LNCAP (cell line): Measurements from ENCODE around the gene ADGRD1.

ENCODE experiments used
- TF ChIP-seq, protein P1 (sequence below): fragments of 450-650 bp; IDR thresholded peaks from 2 replicates; pipeline ENCODE4 v1.5.1; 2017; ENCODE audit warnings: mild to moderate bottlenecking

The ADGRD1 gene

DNA sequence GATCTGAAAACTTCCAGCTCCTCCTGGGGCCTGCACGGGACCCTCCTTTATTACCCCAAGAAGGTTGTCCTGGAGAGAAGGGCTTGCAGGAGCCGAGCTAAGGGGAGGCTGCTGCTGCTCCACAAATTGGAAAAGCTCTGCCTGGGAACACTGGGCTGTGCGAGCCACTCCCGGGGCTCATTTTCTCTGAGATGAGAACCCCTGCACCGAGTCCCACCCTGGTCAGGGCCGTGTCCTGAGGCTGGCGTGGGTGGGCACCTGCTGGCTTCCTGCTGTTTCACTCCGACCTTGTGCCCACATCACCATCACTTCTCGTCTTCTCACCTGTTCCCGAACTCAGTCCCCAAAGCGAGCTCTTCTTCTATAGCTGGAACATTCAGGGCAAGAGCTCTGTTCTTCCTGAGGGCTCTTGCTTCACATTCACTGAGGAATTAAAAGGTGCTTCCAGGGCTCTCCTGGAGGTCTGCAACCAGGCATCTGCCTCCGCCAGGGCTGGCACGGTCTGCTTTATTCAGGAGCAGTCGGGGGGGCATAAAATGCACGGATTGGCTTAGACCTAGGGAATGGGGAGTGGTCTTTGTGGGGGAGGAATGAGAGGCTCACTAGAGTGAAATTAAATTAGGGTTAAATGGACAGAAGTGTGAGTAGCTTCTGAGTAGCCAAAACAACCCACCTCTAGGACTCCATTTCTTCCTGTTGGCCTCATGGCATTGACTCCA lies 98.5 kb downstream of the ADGRD1 start:
- TF ChIP-seq, protein P1, sequence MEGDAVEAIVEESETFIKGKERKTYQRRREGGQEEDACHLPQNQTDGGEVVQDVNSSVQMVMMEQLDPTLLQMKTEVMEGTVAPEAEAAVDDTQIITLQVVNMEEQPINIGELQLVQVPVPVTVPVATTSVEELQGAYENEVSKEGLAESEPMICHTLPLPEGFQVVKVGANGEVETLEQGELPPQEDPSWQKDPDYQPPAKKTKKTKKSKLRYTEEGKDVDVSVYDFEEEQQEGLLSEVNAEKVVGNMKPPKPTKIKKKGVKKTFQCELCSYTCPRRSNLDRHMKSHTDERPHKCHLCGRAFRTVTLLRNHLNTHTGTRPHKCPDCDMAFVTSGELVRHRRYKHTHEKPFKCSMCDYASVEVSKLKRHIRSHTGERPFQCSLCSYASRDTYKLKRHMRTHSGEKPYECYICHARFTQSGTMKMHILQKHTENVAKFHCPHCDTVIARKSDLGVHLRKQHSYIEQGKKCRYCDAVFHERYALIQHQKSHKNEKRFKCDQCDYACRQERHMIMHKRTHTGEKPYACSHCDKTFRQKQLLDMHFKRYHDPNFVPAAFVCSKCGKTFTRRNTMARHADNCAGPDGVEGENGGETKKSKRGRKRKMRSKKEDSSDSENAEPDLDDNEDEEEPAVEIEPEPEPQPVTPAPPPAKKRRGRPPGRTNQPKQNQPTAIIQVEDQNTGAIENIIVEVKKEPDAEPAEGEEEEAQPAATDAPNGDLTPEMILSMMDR = no peak

DNA sequence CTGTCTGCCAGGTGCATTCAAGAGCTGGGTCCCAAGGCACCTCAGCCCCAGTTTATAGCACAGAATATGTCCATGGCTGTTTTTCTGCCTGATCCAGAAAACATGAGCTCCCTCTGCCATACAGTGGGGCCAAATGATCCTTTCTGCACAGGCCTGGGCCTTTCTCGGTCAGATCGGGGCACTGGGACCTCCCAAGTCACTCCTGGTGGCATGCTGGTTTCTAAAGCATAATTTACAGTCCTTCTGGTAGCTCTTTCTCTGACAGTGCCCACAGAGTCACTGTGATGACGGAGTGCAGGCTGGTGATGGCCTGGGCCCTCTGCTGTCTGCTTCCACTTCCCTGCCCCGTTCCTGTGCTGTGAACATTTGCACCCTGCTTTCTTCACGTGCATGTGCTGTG lies 99.2 kb downstream of the ADGRD1 start:
- TF ChIP-seq, protein P1 = no peak

DNA sequence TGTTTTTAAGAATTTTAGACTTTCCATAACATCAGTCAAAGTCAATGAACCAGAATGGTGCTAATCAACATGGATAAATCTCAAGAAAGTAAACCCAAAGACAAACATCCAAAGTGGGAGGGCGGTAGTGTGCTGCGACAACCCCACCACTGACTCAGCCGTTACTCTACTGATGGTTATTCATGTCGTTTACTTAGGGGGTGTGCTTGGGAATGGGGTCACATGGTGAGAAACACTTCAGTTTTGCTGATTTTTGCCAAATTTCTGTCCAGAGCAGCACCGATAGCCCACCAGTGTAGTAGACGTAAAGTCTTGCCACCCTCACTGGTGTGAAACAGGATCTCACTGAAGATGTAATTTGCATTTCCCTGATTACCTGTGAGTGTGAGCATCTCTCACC lies 99.9 kb downstream of the ADGRD1 start:
- TF ChIP-seq, protein P1 = no peak

DNA sequence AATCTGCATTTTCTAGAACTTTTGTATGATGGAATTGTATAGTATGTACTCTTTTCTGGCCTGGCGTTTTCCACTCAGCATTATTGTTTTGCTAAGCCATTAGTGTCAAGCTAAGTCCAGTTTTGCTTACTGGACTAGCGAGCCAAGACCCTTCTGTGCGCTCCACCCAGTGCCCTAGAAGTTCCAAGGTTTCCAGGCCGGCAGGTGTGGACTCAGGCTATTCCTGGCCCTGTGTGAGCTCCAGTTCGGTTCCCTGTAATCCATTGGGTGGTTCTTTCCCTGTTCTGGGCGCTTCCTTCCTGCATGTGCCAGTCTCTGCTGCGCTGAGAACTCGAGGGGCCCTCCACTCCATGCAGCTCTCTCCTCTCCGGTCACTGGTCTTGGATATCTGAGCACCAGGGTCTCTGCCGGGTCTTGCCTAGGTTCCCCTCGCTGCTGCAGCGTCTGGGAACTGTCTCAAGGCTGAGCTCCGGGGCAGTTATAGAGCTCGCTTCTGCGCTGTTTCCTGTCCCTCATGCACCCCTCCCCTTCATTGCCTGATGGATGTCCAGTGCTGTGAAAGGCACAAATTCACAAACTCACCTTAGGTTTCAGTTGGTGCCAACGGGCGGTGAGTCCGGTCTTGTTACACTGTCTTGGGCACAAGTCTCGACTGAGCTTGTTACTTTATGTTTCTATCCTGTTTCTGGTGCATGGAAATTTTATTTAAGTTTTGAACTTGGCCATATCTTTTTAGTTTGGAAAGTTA lies 100.8 kb downstream of the ADGRD1 start:
- TF ChIP-seq, protein P1 = no peak

DNA sequence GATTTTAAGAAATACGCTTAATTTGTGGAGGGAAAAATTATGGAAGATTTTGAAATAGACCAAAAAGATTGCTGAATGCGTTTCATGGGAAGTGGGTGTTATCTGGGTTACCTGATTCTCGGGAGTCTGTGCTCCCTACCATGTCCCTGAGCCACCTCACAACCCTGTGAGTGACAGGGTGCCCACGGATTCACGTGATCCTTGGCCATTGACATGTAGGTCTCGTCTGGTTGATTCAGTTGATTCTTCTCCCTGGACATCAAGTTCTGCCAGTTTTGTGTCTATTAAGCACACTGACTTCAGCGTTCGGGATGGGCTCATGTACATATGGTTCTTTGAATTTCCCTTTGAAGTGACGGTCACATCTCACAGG lies 101.4 kb downstream of the ADGRD1 start:
- TF ChIP-seq, protein P1 = no peak

DNA sequence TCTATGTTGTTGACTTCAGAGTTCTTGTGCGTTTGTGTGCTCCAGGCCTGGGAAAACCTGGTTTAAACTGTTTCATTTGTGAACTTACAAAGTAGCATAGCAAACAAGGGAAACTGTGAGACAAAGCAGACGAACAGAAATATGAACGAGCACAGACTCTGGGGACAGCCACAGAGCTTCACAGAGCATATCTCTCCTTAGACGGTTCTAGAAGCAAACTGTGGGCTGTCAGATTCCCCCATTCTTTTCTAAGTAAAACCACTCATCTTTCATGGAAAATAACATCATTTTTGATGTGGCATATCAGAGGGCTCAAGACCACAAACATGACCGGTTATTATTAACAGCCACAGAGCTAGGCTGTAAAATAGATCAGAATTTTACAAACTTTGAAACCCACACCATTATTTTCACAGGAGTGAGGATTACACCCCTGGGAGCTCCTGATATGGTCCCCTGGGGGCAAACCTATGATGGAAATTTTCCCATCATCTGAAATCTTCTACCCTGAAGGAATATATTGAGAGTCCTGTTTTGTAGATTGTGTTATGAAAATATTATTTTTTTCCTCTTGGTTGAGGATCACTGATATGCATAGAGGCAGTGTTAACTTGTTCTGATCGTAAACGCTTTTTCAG lies 102.0 kb downstream of the ADGRD1 start:
- TF ChIP-seq, protein P1 = no peak

DNA sequence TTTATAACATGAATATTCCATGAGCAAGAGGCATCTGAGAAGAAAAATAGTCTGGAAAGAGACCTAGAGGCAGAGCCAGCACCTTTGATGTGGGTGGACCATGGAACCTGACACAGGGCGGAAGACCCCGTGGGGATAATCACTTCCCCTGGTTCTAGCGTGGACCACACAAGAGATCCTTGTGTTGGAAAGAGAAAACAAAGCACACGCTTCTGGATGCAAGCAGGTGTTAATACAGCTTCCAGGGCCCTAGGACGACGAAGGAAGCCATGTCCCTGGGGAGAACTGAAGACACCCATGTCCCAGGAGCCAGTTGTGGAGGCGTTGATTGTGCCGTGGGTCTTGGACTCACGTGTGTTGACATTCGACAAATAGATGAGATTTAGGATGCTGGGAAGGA lies 102.9 kb downstream of the ADGRD1 start:
- TF ChIP-seq, protein P1 = no peak
